ENCODE measurements around the gene YAE1.

- TF ChIP-seq EZH2phosphoT487 (IDR thresholded peaks at IDR 0.05; ENCODE audit: insufficient read depth, low read depth) (no peak), EZH2 (IDR thresholded peaks at IDR 0.05; ENCODE audit: insufficient read depth, poor library complexity, severe bottlenecking) (no peak)
Observed at GRCh38 chr7:39547336-39547735, 18.9 kb upstream of the YAE1 start.
